Measurements from ENCODE around the gene ACP4.

Gene ACP4

GRCh38 chr19:50835103-50835784 lies 45.0 kb downstream of the ACP4 start:
- peak in 1 of 2 experiments; percentile 29 for DNase-seq (ENCODE audit: low read depth in 1 of 2, low spot score in 1 of 2)
- TF ChIP-seq JUND (IDR thresholded peaks at IDR 0.05; ENCODE audit: low read depth): no peak
- in situ Hi-C loops (cut with HindIII; ENCODE audit: low pct_unique_long_range_greater_than_20kb, low sequenced_read_pairs): no loop called here

GRCh38 chr19:50835785-50836542 lies 45.7 kb downstream of the ACP4 start:
- peak; percentile 79 to 84 for DNase-seq (ENCODE audit: low read depth in 1 of 2, low spot score in 1 of 2)
- in situ Hi-C loops (cut with HindIII; ENCODE audit: low pct_unique_long_range_greater_than_20kb, low sequenced_read_pairs): no loop called here
- no peak for TF ChIP-seq JUND (IDR thresholded peaks at IDR 0.05; ENCODE audit: low read depth)

DNA sequence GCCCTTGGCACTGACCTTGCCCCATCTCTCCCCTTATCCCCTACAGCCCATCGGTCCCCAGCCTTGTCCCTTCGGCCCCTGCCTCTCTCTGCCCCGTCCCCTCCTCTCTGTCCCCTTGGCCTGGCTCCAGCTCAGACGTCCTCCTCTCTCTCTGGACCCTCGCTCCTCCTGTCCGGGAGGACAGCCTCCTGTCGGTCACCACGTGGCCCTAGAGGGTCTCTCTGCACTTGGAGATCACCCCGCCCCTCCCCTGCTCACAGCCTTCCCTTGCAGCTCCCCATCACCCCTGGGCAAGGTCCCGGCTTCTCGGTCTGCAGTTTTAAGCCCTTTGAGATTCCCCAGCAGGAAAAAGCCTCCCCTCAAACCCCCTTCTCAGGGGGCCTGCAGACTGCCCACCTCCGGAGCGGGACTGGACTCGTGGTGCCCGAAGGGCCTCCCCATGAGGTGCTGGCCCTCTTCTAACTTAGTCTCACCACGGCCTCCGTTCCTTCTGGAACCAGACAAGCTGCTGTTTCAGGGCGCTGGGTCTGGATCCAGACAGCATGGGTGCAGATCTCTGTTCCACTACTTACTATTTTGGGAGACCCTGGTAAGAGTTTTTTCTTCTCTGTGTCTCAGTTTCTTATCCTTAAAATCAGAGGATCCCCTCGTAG lies 46.5 kb downstream of the ACP4 start:
- DNase-seq (ENCODE audit: low read depth in 1 of 2, low spot score in 1 of 2): no peak
- no peak for TF ChIP-seq JUND (IDR thresholded peaks at IDR 0.05; ENCODE audit: low read depth)
- in situ Hi-C loops (cut with HindIII; ENCODE audit: low pct_unique_long_range_greater_than_20kb, low sequenced_read_pairs): no loop called here

GRCh38 chr19:50837300-50837699 lies 47.1 kb downstream of the ACP4 start:
- in situ Hi-C loops (cut with HindIII; ENCODE audit: low pct_unique_long_range_greater_than_20kb, low sequenced_read_pairs): no loop called here

DNA sequence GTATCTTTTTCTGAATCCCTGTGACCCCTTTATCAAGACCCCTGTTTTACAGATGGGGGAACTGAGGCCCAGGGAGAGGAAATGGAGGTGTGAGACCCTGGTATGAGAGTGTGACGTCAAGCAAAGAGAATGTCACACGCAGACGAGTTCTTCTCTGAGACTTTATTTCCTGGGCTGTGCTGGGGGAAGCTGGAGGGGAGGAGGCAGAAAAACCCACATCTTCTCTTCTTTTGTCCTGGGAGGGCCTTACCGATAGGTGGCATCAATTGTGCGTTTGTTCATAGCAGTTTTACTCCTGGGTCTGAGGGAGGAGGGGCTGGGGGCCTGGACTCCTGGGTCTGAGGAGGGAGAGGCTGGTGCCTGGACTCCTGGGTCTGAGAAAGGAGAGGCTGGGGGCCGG lies 48.0 kb downstream of the ACP4 start:
- peak in 1 of 2 experiments; percentile 37 for DNase-seq (ENCODE audit: low read depth in 1 of 2, low spot score in 1 of 2)
- TF ChIP-seq JUND (IDR thresholded peaks at IDR 0.05; ENCODE audit: low read depth): no peak
- in situ Hi-C loops (cut with HindIII; ENCODE audit: low pct_unique_long_range_greater_than_20kb, low sequenced_read_pairs): no loop called here

More at GRCh38 chr19:50837300-50837699, 47.1 kb downstream of the ACP4 start:
- peak in 1 of 2 experiments; percentile 42 for DNase-seq (ENCODE audit: low read depth in 1 of 2, low spot score in 1 of 2)
- no peak for TF ChIP-seq JUND (IDR thresholded peaks at IDR 0.05; ENCODE audit: low read depth)

DNA sequence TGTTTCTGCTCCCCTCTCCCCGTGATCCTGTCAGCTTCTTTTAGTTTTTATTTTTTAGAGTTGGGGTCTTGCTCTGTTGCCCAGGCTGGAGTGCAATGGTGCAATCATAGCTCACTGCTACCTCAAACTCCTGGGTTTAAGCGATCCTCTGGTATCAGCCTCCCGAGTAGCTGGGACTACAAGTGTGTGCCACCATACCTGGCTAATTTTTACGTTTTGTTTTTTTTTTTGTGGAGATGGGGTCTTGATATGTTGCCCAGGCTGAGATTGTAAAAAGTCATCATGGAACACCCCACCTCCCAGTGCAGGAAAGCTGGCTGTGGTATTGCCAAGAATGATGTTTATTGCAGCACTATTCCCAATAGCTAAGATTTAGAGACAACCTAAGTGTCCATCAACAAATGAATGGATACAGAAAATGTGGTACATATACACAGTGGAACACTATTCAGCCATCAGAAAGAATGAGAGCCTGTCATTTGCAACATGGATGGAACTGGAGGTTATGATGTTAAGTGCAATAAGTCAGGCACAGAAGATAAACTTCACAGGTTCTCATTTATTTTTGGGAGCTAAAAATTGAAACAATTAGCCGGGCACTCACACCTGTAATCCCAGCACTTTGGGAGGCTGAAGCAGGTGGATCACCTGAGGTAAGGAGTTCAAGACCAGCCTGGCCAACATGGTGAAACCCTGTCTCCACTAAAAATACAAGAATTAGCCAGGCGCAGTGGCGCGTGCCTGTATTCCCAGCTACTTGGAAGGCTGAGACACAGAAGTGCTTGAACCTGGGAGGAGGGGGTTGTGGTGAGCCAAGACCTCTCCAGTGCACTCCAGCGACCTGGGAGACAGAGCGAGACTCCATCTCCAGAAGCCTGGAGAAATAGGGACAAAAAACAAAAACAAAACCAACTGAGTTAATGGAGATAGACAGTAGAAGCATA lies 49.8 kb downstream of the ACP4 start:
- no peak for DNase-seq (ENCODE audit: low read depth in 1 of 2, low spot score in 1 of 2)
- in situ Hi-C loops (cut with HindIII; ENCODE audit: low pct_unique_long_range_greater_than_20kb, low sequenced_read_pairs): no loop called here
- TF ChIP-seq JUND (IDR thresholded peaks at IDR 0.05; ENCODE audit: low read depth): no peak

DNA sequence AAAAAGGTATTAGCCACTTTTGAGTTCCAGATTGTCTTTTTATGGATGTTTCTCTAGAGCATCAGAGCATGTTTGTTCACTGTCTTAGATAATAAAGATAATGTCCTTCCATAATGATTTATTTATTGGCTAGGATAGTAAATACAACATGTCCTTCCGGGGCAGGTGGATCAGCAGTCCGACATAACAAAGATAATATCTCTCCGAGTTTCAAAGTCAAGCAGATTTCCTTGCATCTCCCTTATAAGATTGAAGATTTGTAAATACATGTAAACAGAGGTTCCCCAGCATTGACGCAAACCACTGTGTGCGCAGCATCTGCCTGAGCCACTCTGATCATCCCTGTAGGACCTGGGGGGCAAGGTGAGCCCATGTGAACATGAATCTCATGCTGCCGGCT lies 51.9 kb downstream of the ACP4 start:
- DNase-seq (ENCODE audit: low read depth in 1 of 2, low spot score in 1 of 2): no peak
- in situ Hi-C loops (cut with HindIII; ENCODE audit: low pct_unique_long_range_greater_than_20kb, low sequenced_read_pairs): no loop called here
- no peak for TF ChIP-seq JUND (IDR thresholded peaks at IDR 0.05; ENCODE audit: low read depth)

DNA sequence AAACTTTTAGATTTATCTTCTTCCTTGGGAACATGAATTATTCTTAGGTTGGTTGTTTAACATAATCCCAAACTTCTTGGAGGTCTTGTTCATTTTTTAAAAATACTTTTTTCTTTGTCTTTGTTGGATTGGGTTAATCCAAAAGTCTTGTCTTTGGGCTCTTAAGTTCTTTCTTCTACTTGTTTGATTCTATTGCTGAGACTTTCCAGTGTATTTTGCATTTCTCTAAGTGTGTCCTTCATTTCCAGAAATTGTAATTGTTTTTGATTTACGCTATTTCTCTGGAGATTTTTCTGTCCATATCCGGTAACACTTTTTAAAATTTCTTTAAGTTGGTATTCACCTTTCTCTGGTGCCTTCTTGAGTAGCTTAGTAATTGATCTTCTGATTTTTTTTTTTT lies 53.0 kb downstream of the ACP4 start:
- no peak for DNase-seq (ENCODE audit: low read depth in 1 of 2, low spot score in 1 of 2)
- in situ Hi-C loops (cut with HindIII; ENCODE audit: low pct_unique_long_range_greater_than_20kb, low sequenced_read_pairs): no loop called here
- TF ChIP-seq JUND (IDR thresholded peaks at IDR 0.05; ENCODE audit: low read depth): no peak

GRCh38 chr19:50843701-50844221 lies 53.5 kb downstream of the ACP4 start:
- TF ChIP-seq JUND (IDR thresholded peaks at IDR 0.05; ENCODE audit: low read depth): no peak
- in situ Hi-C loops (cut with HindIII; ENCODE audit: low pct_unique_long_range_greater_than_20kb, low sequenced_read_pairs): no loop called here
- peak in 1 of 2 experiments; percentile 7 for DNase-seq (ENCODE audit: low read depth in 1 of 2, low spot score in 1 of 2)

GRCh38 chr19:50844296-50844935 lies 54.2 kb downstream of the ACP4 start:
- TF ChIP-seq JUND (IDR thresholded peaks at IDR 0.05; ENCODE audit: low read depth): no peak
- peak in 1 of 2 experiments; percentile 66 for DNase-seq (ENCODE audit: low read depth in 1 of 2, low spot score in 1 of 2)
- in situ Hi-C loops (cut with HindIII; ENCODE audit: low pct_unique_long_range_greater_than_20kb, low sequenced_read_pairs): no loop called here
